ENCODE measurements around the gene UBE2C.
"Not testable (repeated sequence)": the region's sequence is repeated elsewhere in the genome, so short reads cannot be mapped to it uniquely, and the experiment has no call there.

Gene UBE2C

GRCh38 chr20:45812157-45813005 is at the start of gene UBE2C:
UBE2C (plus strand) TSS chr20:45812644; CDS start chr20:45812696, 52 bp downstream.
- peak; percentile 99 for DNase-seq (ENCODE audit: low spot score)

GRCh38 chr20:45764618-45765282 is 47.7 kb upstream of the UBE2C start:
- DNase-seq (ENCODE audit: low spot score), result not testable (repeated sequence)

GRCh38 chr20:45765307-45765875 is 47.1 kb upstream of the UBE2C start:
- no peak for DNase-seq (ENCODE audit: low spot score)

DNA sequence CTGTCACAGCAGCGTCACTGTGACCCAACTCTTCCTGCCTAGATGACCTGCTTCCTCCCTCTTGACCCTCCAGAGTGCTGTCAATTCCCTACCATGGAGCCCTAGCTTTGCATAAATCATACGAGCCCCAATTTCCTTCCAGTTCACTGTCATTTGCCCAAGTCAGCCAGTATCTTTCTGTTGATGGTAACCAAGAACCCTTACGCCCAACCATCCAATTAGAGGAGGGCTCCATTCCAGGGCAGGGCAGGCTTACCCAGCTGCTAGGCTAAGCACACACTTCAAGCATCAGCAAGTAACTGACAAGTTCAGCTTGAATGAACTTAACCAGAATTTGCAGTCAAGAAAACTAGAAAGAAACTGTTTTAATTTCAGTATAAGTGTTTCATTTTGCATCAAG is 46.5 kb upstream of the UBE2C start:
- DNase-seq (ENCODE audit: low spot score), result no peak

GRCh38 chr20:45768479-45768878 is 44.0 kb upstream of the UBE2C start:
- no peak for DNase-seq (ENCODE audit: low spot score)

- DNase-seq (ENCODE audit: low spot score), result peak; percentile 72
Measured at GRCh38 chr20:45771182-45771759, 41.2 kb upstream of the UBE2C start.

DNA sequence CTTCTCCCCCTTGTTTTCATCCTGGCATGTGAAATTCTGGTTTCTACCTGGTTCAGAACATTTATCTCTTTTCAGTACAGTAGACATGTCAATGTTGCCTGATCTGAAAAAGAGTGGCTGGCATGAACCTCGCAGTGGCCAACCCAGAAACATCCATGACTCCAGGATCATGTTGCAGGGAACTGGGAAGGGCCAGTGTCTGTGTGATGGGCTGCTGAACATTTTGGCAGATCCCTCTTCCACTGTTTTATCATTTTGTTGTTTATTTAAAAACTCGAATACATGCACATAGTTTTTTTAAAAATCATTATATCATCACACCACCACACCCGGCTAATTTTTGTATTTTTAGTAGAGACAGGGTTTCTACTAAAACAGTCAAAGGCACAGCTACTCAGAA is 39.8 kb upstream of the UBE2C start:
- DNase-seq (ENCODE audit: low spot score), result no peak

DNA sequence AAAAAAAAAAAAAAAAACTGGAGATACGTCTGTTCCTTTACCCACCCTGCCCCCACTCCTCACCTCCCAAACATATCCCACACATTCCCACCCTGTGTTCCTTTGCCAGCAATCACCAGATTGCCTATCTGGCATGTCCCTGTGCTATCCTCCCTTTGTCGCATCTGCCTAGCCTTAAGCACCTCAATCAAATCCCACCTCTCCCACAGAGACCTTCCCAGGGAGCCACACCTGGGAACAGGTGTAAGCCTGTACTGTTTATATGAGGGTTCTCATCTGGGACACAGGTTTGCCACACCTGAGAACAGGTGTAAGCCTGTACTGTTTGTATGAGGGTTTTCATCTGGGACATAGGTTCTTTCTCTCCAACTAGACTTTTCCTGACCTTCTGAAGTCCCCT is 37.5 kb upstream of the UBE2C start:
- no peak for DNase-seq (ENCODE audit: low spot score)

DNA sequence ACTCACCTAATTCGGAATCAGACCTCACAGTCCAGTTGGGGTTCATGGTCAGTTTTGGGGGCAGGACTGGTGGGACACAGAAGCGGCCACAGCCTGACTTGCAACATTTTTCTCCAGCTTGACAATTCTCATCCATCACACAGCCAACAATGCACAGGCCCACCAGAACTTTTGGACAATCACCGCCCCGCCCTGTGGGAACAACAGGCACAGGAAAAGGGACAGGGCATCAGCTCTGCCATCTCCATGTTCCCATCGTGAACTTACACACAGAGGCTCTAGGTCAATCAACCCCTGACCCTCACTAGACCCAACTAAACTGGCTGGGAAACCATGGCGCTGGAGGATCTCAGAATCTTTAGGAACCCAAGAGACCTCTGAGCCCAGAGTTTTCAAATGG is 37.0 kb upstream of the UBE2C start:
- no peak for DNase-seq (ENCODE audit: low spot score)

DNA sequence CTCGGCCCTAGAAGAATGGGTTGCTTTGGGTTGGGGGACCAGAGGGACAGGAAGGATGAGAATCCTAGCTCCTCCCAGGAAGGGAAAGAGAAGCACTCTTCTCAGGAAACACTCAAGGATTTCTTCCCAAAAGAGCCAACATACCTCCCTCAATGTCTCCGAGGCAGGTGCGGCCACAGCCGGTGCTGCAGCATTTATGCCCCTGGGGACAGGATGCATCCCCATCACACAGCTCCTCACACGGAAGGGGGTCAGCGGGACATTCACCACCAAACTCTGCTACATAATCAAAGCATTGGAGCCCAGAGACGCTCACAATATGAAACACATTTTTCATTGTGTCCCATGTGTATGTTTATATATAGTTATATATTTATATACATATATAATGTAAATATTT is 35.5 kb upstream of the UBE2C start:
- DNase-seq (ENCODE audit: low spot score), result no peak

- no peak for DNase-seq (ENCODE audit: low spot score)
Measured at GRCh38 chr20:45779011-45779915, 33.2 kb upstream of the UBE2C start.

DNA sequence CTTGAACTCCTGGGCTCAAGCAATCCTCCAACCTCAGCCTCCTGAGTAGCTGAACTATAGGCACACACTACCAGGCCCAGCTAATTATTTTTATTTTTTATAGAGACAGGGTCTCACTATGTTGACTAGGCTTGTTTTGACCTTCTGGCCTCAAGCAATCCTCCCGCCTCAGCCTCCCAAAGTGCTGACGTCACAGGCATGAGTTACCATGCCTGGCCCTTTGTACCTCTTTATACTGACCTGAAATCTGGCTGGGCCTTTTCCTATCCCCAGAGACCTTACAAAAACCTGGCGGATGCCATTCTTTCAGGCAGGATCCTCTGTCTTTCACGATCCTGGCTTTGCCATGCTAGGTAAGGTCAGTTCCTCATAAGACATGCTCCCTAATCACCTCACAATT is 32.3 kb upstream of the UBE2C start:
- no peak for DNase-seq (ENCODE audit: low spot score)

GRCh38 chr20:45781391-45781931 is 31.0 kb upstream of the UBE2C start:
- no peak for DNase-seq (ENCODE audit: low spot score)

GRCh38 chr20:45782890-45783289 is 29.6 kb upstream of the UBE2C start:
- no peak for DNase-seq (ENCODE audit: low spot score)

DNA sequence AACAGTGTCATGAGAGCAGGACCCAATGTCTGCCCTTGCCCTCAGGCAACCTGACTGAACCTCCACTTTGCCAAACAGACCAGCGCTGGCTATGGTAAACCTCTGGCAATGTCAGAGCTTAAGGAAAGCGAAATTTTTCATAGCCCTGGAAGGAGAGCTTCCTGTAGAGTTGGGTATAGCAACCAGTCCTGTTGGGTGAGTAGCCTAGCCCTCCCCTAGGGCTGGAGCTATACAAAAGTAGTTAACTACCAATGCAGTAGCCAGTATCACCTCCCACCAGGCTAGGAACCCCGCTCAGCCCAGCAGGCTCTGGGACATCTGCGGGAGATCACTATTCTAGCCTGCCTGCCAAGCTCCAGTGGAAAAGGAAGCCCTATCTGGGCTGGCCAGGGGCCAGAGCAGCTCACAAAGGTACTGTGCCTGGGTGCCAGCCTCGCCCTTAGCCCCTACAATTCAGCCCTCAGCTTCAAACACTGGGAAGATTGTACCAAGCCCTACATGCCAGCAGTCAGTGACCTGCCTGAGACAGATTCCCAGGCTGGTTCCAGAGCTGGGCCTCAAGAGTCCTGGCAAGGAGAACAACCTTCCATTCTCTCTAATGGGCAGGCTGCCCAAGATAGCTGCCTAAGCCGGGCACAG is 28.7 kb upstream of the UBE2C start:
- no peak for DNase-seq (ENCODE audit: low spot score)

DNA sequence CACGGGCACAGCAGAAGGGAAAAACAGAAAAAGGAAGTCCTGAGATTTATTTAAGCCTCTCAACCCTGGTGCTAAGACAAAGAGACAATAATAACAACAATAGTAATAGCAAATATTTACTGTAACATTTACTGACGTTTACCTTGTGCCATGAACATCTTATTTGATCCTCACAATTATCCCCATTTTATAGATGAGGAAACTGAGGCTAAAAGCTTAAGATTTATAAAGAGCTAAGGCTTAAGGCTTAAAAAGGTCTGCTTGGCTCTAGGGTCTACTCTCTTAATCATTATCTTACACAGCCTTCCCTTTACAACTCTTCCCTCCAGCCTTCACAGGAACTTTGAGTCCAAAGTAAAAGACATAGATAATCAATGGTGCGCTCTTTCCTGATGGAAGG is 24.1 kb upstream of the UBE2C start:
- no peak for DNase-seq (ENCODE audit: low spot score)

DNA sequence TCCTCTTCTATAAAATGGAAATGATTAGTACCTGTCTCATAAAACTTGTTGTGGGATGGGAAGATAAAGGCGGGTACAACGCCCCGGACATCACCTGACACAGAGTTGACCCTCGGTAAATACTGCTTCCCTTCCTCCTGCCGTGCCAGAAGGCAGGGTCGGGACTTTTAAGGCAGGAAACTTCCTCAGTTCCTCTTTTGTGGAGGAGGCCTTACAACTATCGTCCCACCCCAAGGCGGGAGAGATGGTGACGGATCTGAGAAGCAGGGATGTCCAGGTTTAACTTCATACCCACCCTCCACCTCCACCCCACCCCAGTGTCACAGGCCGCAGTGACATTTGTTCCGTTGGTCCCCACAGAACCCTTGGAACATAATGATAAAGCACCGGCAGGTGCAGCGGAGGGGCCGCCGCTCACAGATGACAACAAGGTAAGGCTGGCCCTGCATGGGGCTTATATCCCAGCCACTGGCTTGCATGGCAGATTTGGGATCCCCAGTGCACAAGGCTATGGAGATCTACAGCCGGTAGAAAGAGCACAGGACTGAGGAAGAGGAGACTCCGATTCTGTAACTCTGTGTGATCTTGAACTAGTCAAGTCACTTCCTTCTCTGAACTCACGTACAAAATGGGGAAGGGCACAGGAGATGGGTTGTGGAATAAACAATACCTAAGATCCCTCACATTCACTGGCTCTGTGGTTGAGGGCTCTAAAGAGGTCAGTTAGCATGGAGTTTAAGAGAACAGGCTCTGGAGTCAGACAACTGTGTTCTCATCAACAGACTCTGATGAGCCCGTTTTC is 19.9 kb upstream of the UBE2C start:
- peak; percentile 31 for DNase-seq (ENCODE audit: low spot score)

GRCh38 chr20:45796337-45797065 is 15.9 kb upstream of the UBE2C start:
- no peak for DNase-seq (ENCODE audit: low spot score)

DNA sequence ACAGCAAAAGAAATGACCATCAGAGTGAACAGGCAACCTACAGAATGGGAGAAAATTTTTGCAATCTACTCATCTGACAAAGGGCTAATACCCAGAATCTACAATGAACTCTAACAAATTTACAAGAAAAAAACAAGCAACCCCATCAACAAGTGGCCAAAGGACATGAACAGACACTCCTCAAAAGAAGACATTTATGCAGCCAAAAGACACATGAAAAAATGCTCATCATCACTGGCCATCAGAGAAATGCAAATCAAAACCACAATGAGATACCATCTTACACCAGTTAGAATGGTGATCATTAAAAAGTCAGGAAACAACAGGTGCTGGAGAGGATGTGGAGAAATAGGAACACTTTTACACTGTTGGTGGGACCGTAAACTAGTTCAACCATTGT is 14.9 kb upstream of the UBE2C start:
- not testable (repeated sequence) for DNase-seq (ENCODE audit: low spot score)
